Measurements from ENCODE around the gene PAFAH1B2. TPM values are rescaled to one million over a fixed set of nuclear protein-coding genes. Genes with fewer than 3 reads are reported as not detected.

PAFAH1B2 gene
- total and polyA plus RNA-seq, 2 experiments from 2014 or later: 87.5 to 148 TPM

DNA sequence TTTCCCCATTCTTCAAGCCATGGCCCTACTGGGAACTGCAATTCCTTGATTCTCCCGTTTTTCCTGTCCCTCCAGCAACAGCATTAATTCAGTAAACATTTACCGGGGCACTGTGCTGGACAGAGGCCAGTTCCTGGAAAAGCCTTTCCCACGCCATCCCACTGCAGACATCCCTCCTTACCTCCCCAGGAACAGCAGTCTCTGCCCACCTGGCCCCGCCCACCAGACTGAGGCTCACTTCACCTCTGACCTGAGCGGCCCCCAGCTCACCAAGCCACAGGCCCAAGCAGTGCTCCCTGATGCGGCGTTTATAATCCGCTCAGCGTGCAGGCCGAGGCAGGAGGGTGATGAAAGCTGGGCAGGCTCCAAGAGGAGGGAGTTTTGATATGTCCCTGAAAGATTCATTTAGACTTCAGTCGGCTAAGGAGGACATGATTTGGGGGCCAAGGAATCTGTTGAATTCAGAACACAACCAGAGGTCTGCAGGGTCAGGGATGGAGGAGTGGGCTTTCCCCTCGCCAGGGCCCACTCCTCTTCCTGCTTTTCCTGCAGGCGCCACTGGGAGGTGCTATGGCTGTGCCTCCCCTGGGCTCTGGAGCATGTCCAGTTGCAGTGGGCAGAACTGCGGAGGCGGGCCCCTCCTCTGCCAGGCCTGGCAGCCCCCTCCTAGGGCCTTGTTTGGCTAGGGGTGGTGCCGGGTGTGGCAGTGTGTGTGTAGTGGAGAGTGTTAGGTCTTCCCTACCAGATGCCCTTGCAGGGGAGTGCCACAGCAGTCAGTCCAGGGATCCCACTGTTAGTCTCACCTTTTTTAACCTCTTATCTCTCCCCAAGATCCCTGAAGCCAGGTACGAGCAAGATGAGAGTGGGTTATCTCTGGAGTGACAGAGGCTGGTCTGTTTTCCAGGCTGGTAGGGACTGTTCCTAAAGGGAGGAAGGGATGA lies 53.7 kb downstream of the PAFAH1B2 start:
- DNase-seq (ENCODE audit: low spot score) (peak; percentile 87), ATAC-seq (peak; percentile 37)
- Histone ChIP-seq H3K79me2 (replicated peaks; ENCODE audit: insufficient read depth) (peaks cover 23% of the 10 kb centered on the region), H3K4me3 (peak overlapping the region; percentile 68; the same call in 1 of the 2 replicates), H2AFZ (no peak overlapping the region), H4K20me1 (replicated peaks; ENCODE audit: insufficient read depth) (no peaks in the 10 kb centered on the region), H3K27me3 (ENCODE audit: insufficient read depth) (no peaks in the 10 kb centered on the region), H3K9me2 (ENCODE audit: insufficient read depth) (no peaks in the 10 kb centered on the region), H3K4me2 (peak overlapping the region; percentile 85), H3K36me3 (ENCODE audit: insufficient read depth) (no peaks in the 10 kb centered on the region), H3K27ac (ENCODE audit: low read depth) (peak overlapping the region; percentile 98), H3F3A (replicated peaks; ENCODE audit: low read depth) (peaks cover 11% of the 10 kb centered on the region), H3K4me1 (ENCODE audit: insufficient read depth) (peaks cover 31% of the 10 kb centered on the region)
- TF ChIP-seq, protein P1, sequence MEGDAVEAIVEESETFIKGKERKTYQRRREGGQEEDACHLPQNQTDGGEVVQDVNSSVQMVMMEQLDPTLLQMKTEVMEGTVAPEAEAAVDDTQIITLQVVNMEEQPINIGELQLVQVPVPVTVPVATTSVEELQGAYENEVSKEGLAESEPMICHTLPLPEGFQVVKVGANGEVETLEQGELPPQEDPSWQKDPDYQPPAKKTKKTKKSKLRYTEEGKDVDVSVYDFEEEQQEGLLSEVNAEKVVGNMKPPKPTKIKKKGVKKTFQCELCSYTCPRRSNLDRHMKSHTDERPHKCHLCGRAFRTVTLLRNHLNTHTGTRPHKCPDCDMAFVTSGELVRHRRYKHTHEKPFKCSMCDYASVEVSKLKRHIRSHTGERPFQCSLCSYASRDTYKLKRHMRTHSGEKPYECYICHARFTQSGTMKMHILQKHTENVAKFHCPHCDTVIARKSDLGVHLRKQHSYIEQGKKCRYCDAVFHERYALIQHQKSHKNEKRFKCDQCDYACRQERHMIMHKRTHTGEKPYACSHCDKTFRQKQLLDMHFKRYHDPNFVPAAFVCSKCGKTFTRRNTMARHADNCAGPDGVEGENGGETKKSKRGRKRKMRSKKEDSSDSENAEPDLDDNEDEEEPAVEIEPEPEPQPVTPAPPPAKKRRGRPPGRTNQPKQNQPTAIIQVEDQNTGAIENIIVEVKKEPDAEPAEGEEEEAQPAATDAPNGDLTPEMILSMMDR (conservative IDR thresholded peaks at IDR 0.05; ENCODE audit: low read depth in 2 of 2): peak; percentile 75 to 92
- TF ChIP-seq STAT1 (IDR thresholded peaks at IDR 0.05; ENCODE audit: unreplicated experiment): no peak
- TF ChIP-seq JUNB (IDR thresholded peaks at IDR 0.05; ENCODE audit: unreplicated experiment): no peak
- 0 out of 2 replicates have a peak, but pooled peaks have one; percentile 24 for TF ChIP-seq ETS1 (IDR thresholded peaks at IDR 0.05)
- TF ChIP-seq POLR2AphosphoS5 (IDR thresholded peaks at IDR 0.05; ENCODE audit: low read depth): peak; percentile 47
- TF ChIP-seq, protein P2, sequence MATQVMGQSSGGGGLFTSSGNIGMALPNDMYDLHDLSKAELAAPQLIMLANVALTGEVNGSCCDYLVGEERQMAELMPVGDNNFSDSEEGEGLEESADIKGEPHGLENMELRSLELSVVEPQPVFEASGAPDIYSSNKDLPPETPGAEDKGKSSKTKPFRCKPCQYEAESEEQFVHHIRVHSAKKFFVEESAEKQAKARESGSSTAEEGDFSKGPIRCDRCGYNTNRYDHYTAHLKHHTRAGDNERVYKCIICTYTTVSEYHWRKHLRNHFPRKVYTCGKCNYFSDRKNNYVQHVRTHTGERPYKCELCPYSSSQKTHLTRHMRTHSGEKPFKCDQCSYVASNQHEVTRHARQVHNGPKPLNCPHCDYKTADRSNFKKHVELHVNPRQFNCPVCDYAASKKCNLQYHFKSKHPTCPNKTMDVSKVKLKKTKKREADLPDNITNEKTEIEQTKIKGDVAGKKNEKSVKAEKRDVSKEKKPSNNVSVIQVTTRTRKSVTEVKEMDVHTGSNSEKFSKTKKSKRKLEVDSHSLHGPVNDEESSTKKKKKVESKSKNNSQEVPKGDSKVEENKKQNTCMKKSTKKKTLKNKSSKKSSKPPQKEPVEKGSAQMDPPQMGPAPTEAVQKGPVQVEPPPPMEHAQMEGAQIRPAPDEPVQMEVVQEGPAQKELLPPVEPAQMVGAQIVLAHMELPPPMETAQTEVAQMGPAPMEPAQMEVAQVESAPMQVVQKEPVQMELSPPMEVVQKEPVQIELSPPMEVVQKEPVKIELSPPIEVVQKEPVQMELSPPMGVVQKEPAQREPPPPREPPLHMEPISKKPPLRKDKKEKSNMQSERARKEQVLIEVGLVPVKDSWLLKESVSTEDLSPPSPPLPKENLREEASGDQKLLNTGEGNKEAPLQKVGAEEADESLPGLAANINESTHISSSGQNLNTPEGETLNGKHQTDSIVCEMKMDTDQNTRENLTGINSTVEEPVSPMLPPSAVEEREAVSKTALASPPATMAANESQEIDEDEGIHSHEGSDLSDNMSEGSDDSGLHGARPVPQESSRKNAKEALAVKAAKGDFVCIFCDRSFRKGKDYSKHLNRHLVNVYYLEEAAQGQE (IDR thresholded peaks at IDR 0.05; ENCODE audit: unreplicated experiment): no peak
- no peak for TF ChIP-seq EZH2phosphoT487 (IDR thresholded peaks at IDR 0.05; ENCODE audit: unreplicated experiment)
- Mint-ChIP-seq H3K4me3 (peak overlapping the region; percentile 78), H3K27me3 (ENCODE audit: insufficient read depth, low read depth, poor library complexity) (peaks cover 25% of the 10 kb centered on the region), H3K4me1 (peaks cover 36% of the 10 kb centered on the region), H3K9me3 (no peaks in the 10 kb centered on the region; the same call in 2 of the 3 replicates), H3K36me3 (ENCODE audit: low read depth) (peaks cover 7% of the 10 kb centered on the region; the same call in 2 of the 3 replicates), H3K27ac (peak overlapping the region; percentile 89)

Data from GM23338 (cell line).